ENCODE measurements around the gene FXN.
"Not testable (repeated sequence)": the region's sequence is repeated elsewhere in the genome, so short reads cannot be mapped to it uniquely, and the experiment has no call there.

FXN gene

GRCh38 chr9:69070201-69070600 lies 34.6 kb downstream of the FXN start:
- DNase-seq (ENCODE audit: low spot score), result no peak

- DNase-seq (ENCODE audit: low spot score), result no peak
These were observed 35.5 kb downstream of the FXN start for GRCh38 chr9:69071059-69071458.

GRCh38 chr9:69073103-69073502 lies 37.6 kb downstream of the FXN start:
- DNase-seq (ENCODE audit: low spot score), result no peak

- DNase-seq (ENCODE audit: low spot score), result no peak
These were observed 39.2 kb downstream of the FXN start for GRCh38 chr9:69074801-69075200.

GRCh38 chr9:69076550-69076949 lies 41.0 kb downstream of the FXN start:
- no peak for DNase-seq (ENCODE audit: low spot score)

GRCh38 chr9:69078069-69078468 lies 42.5 kb downstream of the FXN start:
- no peak for DNase-seq (ENCODE audit: low spot score)

- no peak for DNase-seq (ENCODE audit: low spot score)
These were observed 43.0 kb downstream of the FXN start for GRCh38 chr9:69078581-69078980.

GRCh38 chr9:69079186-69079585 lies 43.6 kb downstream of the FXN start:
- DNase-seq (ENCODE audit: low spot score), result no peak

GRCh38 chr9:69081261-69081660 lies 45.7 kb downstream of the FXN start:
- DNase-seq (ENCODE audit: low spot score), result no peak

- no peak for DNase-seq (ENCODE audit: low spot score)
These were observed 47.8 kb downstream of the FXN start for GRCh38 chr9:69083321-69083720.

GRCh38 chr9:69085569-69086283 lies 50.2 kb downstream of the FXN start:
- DNase-seq (ENCODE audit: low spot score), result no peak

- DNase-seq (ENCODE audit: low spot score), result no peak
These were observed 50.8 kb downstream of the FXN start for GRCh38 chr9:69086312-69086711.

GRCh38 chr9:69086769-69087168 lies 51.2 kb downstream of the FXN start:
- DNase-seq (ENCODE audit: low spot score), result no peak

GRCh38 chr9:69089082-69089481 lies 53.5 kb downstream of the FXN start:
- DNase-seq (ENCODE audit: low spot score), result no peak

- DNase-seq (ENCODE audit: low spot score), result no peak
These were observed 53.9 kb downstream of the FXN start for GRCh38 chr9:69089491-69089890.

GRCh38 chr9:69090140-69090750 lies 54.7 kb downstream of the FXN start:
- no peak for DNase-seq (ENCODE audit: low spot score)

GRCh38 chr9:69090946-69091345 lies 55.4 kb downstream of the FXN start:
- DNase-seq (ENCODE audit: low spot score), result no peak

- DNase-seq (ENCODE audit: low spot score), result no peak
These were observed 58.0 kb downstream of the FXN start for GRCh38 chr9:69093471-69094103.

- DNase-seq (ENCODE audit: low spot score), result not testable (repeated sequence)
These were observed 59.0 kb downstream of the FXN start for GRCh38 chr9:69094361-69095135.

- DNase-seq (ENCODE audit: low spot score), result no peak
These were observed 61.5 kb downstream of the FXN start for GRCh38 chr9:69097064-69097463.

- DNase-seq (ENCODE audit: low spot score), result no peak
These were observed 62.5 kb downstream of the FXN start for GRCh38 chr9:69097923-69098593.

GRCh38 chr9:69103348-69103996 lies 67.9 kb downstream of the FXN start:
- not testable (repeated sequence) for DNase-seq (ENCODE audit: low spot score)

All from CD4-positive, alpha-beta T cell treated with Interleukin-15 for 4 hours (primary cell).